ENCODE measurements around the gene CBX3.

- no peak for TF ChIP-seq POLR2A (IDR thresholded peaks at IDR 0.05)
- TF ChIP-seq CTCF (IDR thresholded peaks at IDR 0.05) = no peak
These were observed 16.3 kb upstream of the CBX3 start for GRCh38 chr7:26185131-26185843.

Data from heart left ventricle (tissue), 13 donors.